GM19468 (cell line): ENCODE data around the gene HUS1B.
"Not testable (repeated sequence)": the region's sequence is repeated elsewhere in the genome, so short reads cannot be mapped to it uniquely, and the experiment has no call there.

ENCODE experiments used
- ATAC-seq: cut with Tn5 transposase; IDR thresholded peaks from one replicate; pipeline ENCODE4 v1.9.1; 2021; ENCODE audit warnings: mild to moderate bottlenecking, moderate library complexity, moderate number of reproducible peaks; ENCODE audit not compliant: unreplicated experiment; ENCODE audit errors: extremely low read depth

The HUS1B gene

GRCh38 chr6:656460-657252, at the start of gene HUS1B:
TSS of gene HUS1B (minus strand) at chr6:657100. CDS start at chr6:656944, 156 bp downstream.
- ATAC-seq: no peak

- no peak for ATAC-seq
Observed at GRCh38 chr6:706146-706545, 49.2 kb upstream of the HUS1B start.

GRCh38 chr6:705047-705446, 48.1 kb upstream of the HUS1B start:
- no peak for ATAC-seq

- no peak for ATAC-seq
Observed at GRCh38 chr6:704046-704445, 47.1 kb upstream of the HUS1B start.

GRCh38 chr6:703552-703951, 46.7 kb upstream of the HUS1B start:
- ATAC-seq: no peak

- no peak for ATAC-seq
Observed at GRCh38 chr6:701700-702479, 45.0 kb upstream of the HUS1B start.

- ATAC-seq: no peak
Observed at GRCh38 chr6:701215-701614, 44.3 kb upstream of the HUS1B start.

- ATAC-seq: no peak
Observed at GRCh38 chr6:700490-700889, 43.6 kb upstream of the HUS1B start.

GRCh38 chr6:699319-699718, 42.4 kb upstream of the HUS1B start:
- ATAC-seq: no peak

GRCh38 chr6:694431-695126, 37.7 kb upstream of the HUS1B start:
- ATAC-seq: not testable (repeated sequence)

- no peak for ATAC-seq
Observed at GRCh38 chr6:693723-694009, 36.8 kb upstream of the HUS1B start.

GRCh38 chr6:692858-693722, 36.2 kb upstream of the HUS1B start, which contains the start of gene EXOC2:
TSS of gene EXOC2 (minus strand) at chr6:693139. CDS start at chr6:637818, 55,321 bp downstream.
- ATAC-seq: peak; percentile 47

- ATAC-seq: peak; percentile 43
Observed at GRCh38 chr6:692356-692851, 35.5 kb upstream of the HUS1B start.

GRCh38 chr6:689223-689622, 32.3 kb upstream of the HUS1B start:
- no peak for ATAC-seq

GRCh38 chr6:686497-686896, 29.6 kb upstream of the HUS1B start:
- ATAC-seq: no peak

GRCh38 chr6:684831-685636, 28.1 kb upstream of the HUS1B start:
- peak; percentile 56 for ATAC-seq

- no peak for ATAC-seq
Observed at GRCh38 chr6:683742-684440, 27.0 kb upstream of the HUS1B start.

GRCh38 chr6:680666-681340, 23.9 kb upstream of the HUS1B start:
- ATAC-seq: no peak
